GM10847 (cell line): ENCODE data around the gene BAG5.

Experiments used
- POLR2A ChIP-seq: IDR thresholded peaks from 2 replicates; pipeline ENCODE4 v1.6.1; 2011; ENCODE audit not compliant: insufficient read length; ENCODE audit errors: extremely low read depth

BAG5 gene

GRCh38 chr14:103576371-103577024, 14.0 kb upstream of the BAG5 start:
- no peak for TF ChIP-seq POLR2A

GRCh38 chr14:103574707-103575285, 12.3 kb upstream of the BAG5 start:
- no peak for TF ChIP-seq POLR2A

- TF ChIP-seq POLR2A: no peak
Measured at GRCh38 chr14:103574104-103574503, 11.6 kb upstream of the BAG5 start.

GRCh38 chr14:103569408-103569807, 7.0 kb upstream of the BAG5 start:
- TF ChIP-seq POLR2A: no peak

- TF ChIP-seq POLR2A: no peak
Measured at GRCh38 chr14:103568952-103569351, 6.5 kb upstream of the BAG5 start.

- TF ChIP-seq POLR2A: no peak
Measured at GRCh38 chr14:103563844-103564505, 1.5 kb upstream of the BAG5 start.

- TF ChIP-seq POLR2A: no peak
Measured at GRCh38 chr14:103563226-103563620, 766 bp upstream of the BAG5 start.

GRCh38 chr14:103562179-103562428, 353 bp downstream of the BAG5 start:
- TF ChIP-seq POLR2A: no peak

GRCh38 chr14:103561381-103562178, 877 bp downstream of the BAG5 start:
- TF ChIP-seq POLR2A: no peak

GRCh38 chr14:103560691-103561090, 1.8 kb downstream of the BAG5 start:
- no peak for TF ChIP-seq POLR2A

- TF ChIP-seq POLR2A: no peak
Measured at GRCh38 chr14:103559766-103560165, 2.7 kb downstream of the BAG5 start.

- TF ChIP-seq POLR2A: no peak
Measured at GRCh38 chr14:103558071-103558882, 4.2 kb downstream of the BAG5 start.

- TF ChIP-seq POLR2A: no peak
Measured at GRCh38 chr14:103556946-103557758, 5.3 kb downstream of the BAG5 start.

GRCh38 chr14:103555559-103556337, 6.7 kb downstream of the BAG5 start:
- TF ChIP-seq POLR2A: no peak
